NT2/D1 (cell line): ENCODE measurements around the gene PLRG1.

ENCODE experiments used
- DNase-seq: peaks from one replicate; pipeline ENCODE4 v3.0.0-alpha.2; 2011; ENCODE audit warnings: low read depth, low spot score
- H3K27me3 ChIP-seq: 2 replicates; pipeline ENCODE4 v1.6.0; 2011; ENCODE audit warnings: mild to moderate bottlenecking; ENCODE audit not compliant: insufficient read length, insufficient read depth
- H3K36me3 ChIP-seq: 2 replicates; pipeline ENCODE4 v1.6.1; 2011; ENCODE audit warnings: mild to moderate bottlenecking, low read length, mixed read lengths; ENCODE audit not compliant: insufficient read depth, insufficient read length
- H3K4me1 ChIP-seq: 2 replicates; pipeline ENCODE4 v1.5.1; 2011; ENCODE audit not compliant: insufficient read depth, insufficient read length
- H3K4me3 ChIP-seq: 2 replicates; pipeline ENCODE4 v1.5.1; 2011; ENCODE audit warnings: low read depth; ENCODE audit not compliant: insufficient read length
- H3K9ac ChIP-seq: 2 replicates; pipeline ENCODE4 v1.6.0; 2011; ENCODE audit warnings: low read depth; ENCODE audit not compliant: insufficient read length
- H3K9me3 ChIP-seq: 2 replicates; pipeline ENCODE4 v1.5.1; 2011; ENCODE audit warnings: mild to moderate bottlenecking, low read length; ENCODE audit not compliant: insufficient read depth
- SUZ12 ChIP-seq: IDR thresholded peaks from 2 replicates; pipeline ENCODE4 v1.6.1; 2011; ENCODE audit not compliant: insufficient read length, insufficient read depth; ENCODE audit errors: extremely low read depth
- YY1 ChIP-seq: IDR thresholded peaks from 2 replicates; pipeline ENCODE4 v1.6.1; 2011; ENCODE audit not compliant: insufficient read length, insufficient read depth
- ZNF274 ChIP-seq: IDR thresholded peaks from 2 replicates; pipeline ENCODE4 v1.6.1; 2011; ENCODE audit warnings: mild to moderate bottlenecking, low read depth, low read length

The PLRG1 gene

DNA sequence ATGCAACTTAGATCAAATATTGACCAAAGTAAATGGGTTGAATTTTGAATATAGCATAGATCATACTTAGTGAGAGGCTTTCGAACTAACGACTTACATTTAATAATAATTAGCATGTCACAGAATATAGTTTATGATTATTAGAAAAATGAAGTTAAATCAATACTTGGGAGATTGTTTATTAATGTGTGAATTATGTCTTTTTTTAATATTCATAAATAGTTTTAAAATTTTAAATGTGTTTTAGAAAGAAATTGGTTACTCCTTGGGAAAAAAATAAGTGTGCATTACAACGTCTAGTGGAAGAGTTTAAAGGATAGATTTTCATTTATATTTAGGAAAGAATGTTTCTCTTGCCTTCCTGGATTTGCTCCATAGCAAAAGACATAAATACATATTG lies 33.0 kb upstream of the PLRG1 start:
- no peak for DNase-seq
- no peaks in the 10 kb centered on the region for H3K4me1 ChIP-seq
- H3K36me3 ChIP-seq, result no peaks in the 10 kb centered on the region
- H3K27me3 ChIP-seq, result no peaks in the 10 kb centered on the region
- H3K9ac ChIP-seq, result no peak overlapping the region
- no peak for TF ChIP-seq SUZ12
- TF ChIP-seq ZNF274, result no peak
- TF ChIP-seq YY1, result no peak
- H3K4me3 ChIP-seq, result no peak overlapping the region
- no peaks in the 10 kb centered on the region for H3K9me3 ChIP-seq

DNA sequence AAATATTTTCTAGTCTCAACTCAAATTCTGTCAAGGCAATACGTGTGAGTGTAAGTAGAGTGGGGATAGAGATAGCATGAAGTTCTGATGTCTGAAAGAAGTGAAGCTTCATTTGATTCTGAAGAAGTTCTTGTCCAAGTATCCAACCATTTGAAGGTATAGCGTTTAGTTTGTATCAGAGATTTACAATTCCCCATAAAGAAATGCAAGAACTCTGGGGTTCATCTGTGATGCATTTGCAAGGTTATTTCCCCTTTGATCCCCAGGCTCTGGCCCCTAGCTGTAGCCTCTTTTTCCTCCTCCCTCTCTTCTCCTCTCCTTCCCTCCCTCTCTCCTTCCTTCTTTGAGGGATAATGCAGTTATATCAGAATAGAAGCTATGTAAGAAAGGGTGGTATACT lies 32.5 kb upstream of the PLRG1 start:
- Histone ChIP-seq H3K27me3 (no peaks in the 10 kb centered on the region), H3K9ac (no peak overlapping the region), H3K9me3 (no peaks in the 10 kb centered on the region), H3K36me3 (no peaks in the 10 kb centered on the region), H3K4me3 (no peak overlapping the region), H3K4me1 (no peaks in the 10 kb centered on the region)
- no peak for TF ChIP-seq ZNF274
- no peak for TF ChIP-seq SUZ12
- TF ChIP-seq YY1, result no peak
- DNase-seq, result no peak

DNA sequence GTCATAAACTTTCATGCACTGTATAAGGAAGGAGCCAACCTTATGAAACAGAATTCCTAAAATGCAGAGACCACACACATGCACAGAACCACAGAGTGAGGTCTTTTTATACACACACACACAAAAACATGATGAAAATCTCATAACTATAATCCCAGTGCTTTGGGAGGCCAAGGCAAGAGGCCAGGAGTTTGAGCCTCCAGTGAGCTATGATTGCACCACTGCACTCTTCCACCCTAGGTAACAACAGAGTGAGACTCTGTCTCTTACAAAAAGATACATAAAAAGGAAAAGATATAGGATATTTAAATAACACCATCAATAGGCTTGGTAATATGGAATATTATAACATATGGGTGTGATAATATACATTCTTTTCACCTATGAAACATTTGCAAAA lies 29.7 kb upstream of the PLRG1 start:
- H3K9me3 ChIP-seq, result no peaks in the 10 kb centered on the region
- no peak for TF ChIP-seq SUZ12
- TF ChIP-seq YY1, result no peak
- TF ChIP-seq ZNF274, result no peak
- H3K36me3 ChIP-seq, result no peaks in the 10 kb centered on the region
- no peak overlapping the region for H3K9ac ChIP-seq
- no peaks in the 10 kb centered on the region for H3K4me1 ChIP-seq
- H3K4me3 ChIP-seq, result no peak overlapping the region
- no peaks in the 10 kb centered on the region for H3K27me3 ChIP-seq
- no peak for DNase-seq

DNA sequence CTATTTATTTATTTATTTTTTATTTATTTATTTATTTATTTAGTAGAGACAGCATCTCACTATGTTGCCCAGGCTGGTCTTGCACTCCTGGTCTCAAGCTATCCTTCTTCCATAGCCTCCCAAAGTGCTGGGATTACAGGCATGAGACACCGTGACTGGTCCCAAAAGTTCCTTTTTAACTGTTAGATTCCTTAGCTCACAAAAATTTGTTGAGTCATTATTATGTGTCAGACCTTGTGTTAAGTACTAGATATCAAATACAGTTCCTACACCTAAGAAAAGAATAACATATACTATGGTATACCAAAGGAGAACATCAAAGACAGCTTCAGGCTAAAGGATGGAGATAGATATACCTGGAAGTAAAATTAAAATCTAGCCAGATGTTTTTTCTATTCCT lies 28.7 kb upstream of the PLRG1 start:
- no peaks in the 10 kb centered on the region for H3K27me3 ChIP-seq

DNA sequence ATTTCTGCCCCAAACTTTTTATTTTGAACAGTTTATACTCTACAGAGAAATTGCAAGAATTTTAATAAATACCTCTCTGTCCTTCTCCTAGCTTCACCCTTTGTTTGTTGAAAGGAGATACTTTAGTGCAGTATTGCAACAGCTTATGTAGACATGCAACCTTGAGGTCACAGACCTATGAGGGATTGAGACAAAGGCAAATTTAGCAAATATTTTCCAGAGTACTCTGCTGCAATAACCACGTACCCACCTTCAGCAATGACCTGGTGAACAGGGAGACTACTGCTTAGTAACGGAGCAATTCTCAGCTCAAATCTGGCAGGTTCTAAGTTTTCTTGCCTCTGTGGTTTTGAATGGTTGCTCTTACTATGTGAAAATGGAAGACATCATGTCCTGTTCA lies 27.1 kb upstream of the PLRG1 start:
- Histone ChIP-seq H3K36me3 (no peaks in the 10 kb centered on the region), H3K4me1 (no peaks in the 10 kb centered on the region), H3K4me3 (no peak overlapping the region), H3K27me3 (no peaks in the 10 kb centered on the region), H3K9ac (no peak overlapping the region), H3K9me3 (no peaks in the 10 kb centered on the region)
- no peak for DNase-seq
- TF ChIP-seq YY1 (no peak), SUZ12 (no peak), ZNF274 (no peak)

More for the DNA sequence above, 28.7 kb upstream of the PLRG1 start:
- no peak overlapping the region for H3K4me3 ChIP-seq
- H3K9me3 ChIP-seq, result no peaks in the 10 kb centered on the region
- H3K4me1 ChIP-seq, result no peaks in the 10 kb centered on the region
- no peak overlapping the region for H3K9ac ChIP-seq
- no peak for TF ChIP-seq YY1
- no peak for TF ChIP-seq SUZ12
- no peak for TF ChIP-seq ZNF274
- H3K36me3 ChIP-seq, result no peaks in the 10 kb centered on the region
- no peak for DNase-seq

DNA sequence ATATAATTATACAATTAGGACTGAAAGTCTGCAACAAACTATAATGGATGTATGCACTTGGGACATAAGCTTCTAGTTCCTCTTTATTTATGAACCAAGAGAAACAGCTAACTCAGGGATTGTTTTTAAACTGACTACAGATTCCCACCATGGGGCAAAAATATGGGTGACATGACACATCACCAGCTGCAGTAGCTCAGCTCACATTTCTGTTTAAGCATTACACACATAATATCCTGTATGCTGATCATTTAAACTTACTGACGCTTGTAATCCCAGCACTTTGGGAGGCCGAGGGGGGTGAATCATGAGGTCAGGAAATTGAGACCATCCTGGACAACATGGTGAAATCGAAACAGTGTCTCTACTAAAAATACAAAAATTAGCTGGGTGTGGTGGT lies 24.1 kb upstream of the PLRG1 start:
- H3K4me1 ChIP-seq, result no peaks in the 10 kb centered on the region
- no peaks in the 10 kb centered on the region for H3K9me3 ChIP-seq
- TF ChIP-seq ZNF274 (no peak), SUZ12 (no peak), YY1 (no peak)
- no peaks in the 10 kb centered on the region for H3K27me3 ChIP-seq
- no peaks in the 10 kb centered on the region for H3K36me3 ChIP-seq
- no peak for DNase-seq
- no peak overlapping the region for H3K9ac ChIP-seq
- no peak overlapping the region for H3K4me3 ChIP-seq

DNA sequence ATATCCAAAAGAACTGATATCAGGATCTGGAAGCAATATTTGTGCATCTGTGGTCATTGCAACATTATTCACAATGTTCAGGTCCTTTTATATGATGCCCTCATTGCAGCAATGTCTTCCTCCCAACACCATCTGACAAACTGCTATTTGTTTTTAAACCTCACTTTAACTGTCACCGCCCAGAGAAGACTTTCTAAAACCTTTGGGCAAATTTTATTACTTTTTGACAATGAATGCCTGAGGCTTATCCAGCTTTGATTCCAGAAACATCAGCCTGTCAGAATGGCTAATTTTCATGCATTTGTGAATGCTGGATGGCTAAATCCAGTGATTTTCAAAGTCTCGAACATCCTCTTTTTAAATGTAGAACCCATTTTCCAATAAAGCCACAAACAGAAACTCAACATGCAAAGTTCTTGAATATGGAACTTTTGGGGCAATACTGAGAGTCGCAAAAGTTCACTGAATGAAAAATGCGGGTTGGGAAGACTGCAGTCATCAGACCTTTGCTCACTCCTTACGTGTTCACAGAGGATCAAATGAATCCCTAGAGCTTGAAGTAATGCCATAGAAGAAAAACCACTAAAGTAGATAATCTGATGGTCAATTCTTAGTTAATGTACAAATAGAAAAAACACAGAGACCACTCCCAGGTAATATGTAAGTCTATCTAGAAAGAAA lies 23.1 kb upstream of the PLRG1 start:
- Histone ChIP-seq H3K4me1 (no peaks in the 10 kb centered on the region), H3K27me3 (no peaks in the 10 kb centered on the region), H3K9me3 (no peaks in the 10 kb centered on the region), H3K9ac (no peak overlapping the region), H3K4me3 (no peak overlapping the region), H3K36me3 (no peaks in the 10 kb centered on the region)
- TF ChIP-seq ZNF274 (no peak), YY1 (no peak), SUZ12 (no peak)
- no peak for DNase-seq
